HG02970 (cell line): ENCODE results near the gene ASCL5.

Experiments
- ATAC-seq: cut with Tn5 transposase; IDR thresholded peaks from one replicate; pipeline ENCODE4 v1.9.1; 2021; ENCODE audit warnings: mild to moderate bottlenecking, moderate library complexity, moderate number of reproducible peaks; ENCODE audit not compliant: unreplicated experiment, low FRiP score

ASCL5 gene

GRCh38 chr1:201112926-201113325 is 14.1 kb downstream of the ASCL5 start:
- no peak for ATAC-seq

GRCh38 chr1:201112173-201112731 is 14.7 kb downstream of the ASCL5 start, which contains the start of gene CACNA1S:
Gene CACNA1S (minus strand): TSS chr1:201112426. CDS start chr1:201112339, 87 bp downstream.
- ATAC-seq, result no peak

- ATAC-seq, result no peak
Measured at GRCh38 chr1:201111672-201112071, 15.3 kb downstream of the ASCL5 start.

GRCh38 chr1:201111156-201111555 is 15.8 kb downstream of the ASCL5 start:
- ATAC-seq, result no peak

- ATAC-seq, result no peak
Measured at GRCh38 chr1:201110616-201111015, 16.4 kb downstream of the ASCL5 start.

GRCh38 chr1:201110138-201110537 is 16.8 kb downstream of the ASCL5 start:
- ATAC-seq, result no peak

GRCh38 chr1:201109651-201110050 is 17.3 kb downstream of the ASCL5 start:
- ATAC-seq, result no peak

- ATAC-seq, result no peak
Measured at GRCh38 chr1:201108614-201109013, 18.4 kb downstream of the ASCL5 start.

- ATAC-seq, result no peak
Measured at GRCh38 chr1:201105688-201106087, 21.3 kb downstream of the ASCL5 start.

GRCh38 chr1:201104141-201104540 is 22.8 kb downstream of the ASCL5 start:
- no peak for ATAC-seq

- no peak for ATAC-seq
Measured at GRCh38 chr1:201103666-201104065, 23.3 kb downstream of the ASCL5 start.

GRCh38 chr1:201100169-201100930 is 26.6 kb downstream of the ASCL5 start:
- no peak for ATAC-seq

- ATAC-seq, result no peak
Measured at GRCh38 chr1:201098992-201099677, 27.8 kb downstream of the ASCL5 start.

GRCh38 chr1:201096977-201097856 is 29.8 kb downstream of the ASCL5 start:
- ATAC-seq, result no peak

GRCh38 chr1:201096041-201096461 is 30.9 kb downstream of the ASCL5 start:
- ATAC-seq, result no peak

GRCh38 chr1:201095581-201095980 is 31.4 kb downstream of the ASCL5 start:
- ATAC-seq, result no peak

GRCh38 chr1:201094832-201095231 is 32.2 kb downstream of the ASCL5 start:
- no peak for ATAC-seq

GRCh38 chr1:201093962-201094361 is 33.0 kb downstream of the ASCL5 start:
- no peak for ATAC-seq

- no peak for ATAC-seq
Measured at GRCh38 chr1:201093561-201093960, 33.4 kb downstream of the ASCL5 start.

- no peak for ATAC-seq
Measured at GRCh38 chr1:201092738-201093137, 34.2 kb downstream of the ASCL5 start.

- ATAC-seq, result no peak
Measured at GRCh38 chr1:201091256-201091655, 35.7 kb downstream of the ASCL5 start.
